ENCODE results near the gene SYMPK.
A peak's percentile ranks its signal among the peaks of the same experiment; 100 is the strongest.

SYMPK gene

DNA sequence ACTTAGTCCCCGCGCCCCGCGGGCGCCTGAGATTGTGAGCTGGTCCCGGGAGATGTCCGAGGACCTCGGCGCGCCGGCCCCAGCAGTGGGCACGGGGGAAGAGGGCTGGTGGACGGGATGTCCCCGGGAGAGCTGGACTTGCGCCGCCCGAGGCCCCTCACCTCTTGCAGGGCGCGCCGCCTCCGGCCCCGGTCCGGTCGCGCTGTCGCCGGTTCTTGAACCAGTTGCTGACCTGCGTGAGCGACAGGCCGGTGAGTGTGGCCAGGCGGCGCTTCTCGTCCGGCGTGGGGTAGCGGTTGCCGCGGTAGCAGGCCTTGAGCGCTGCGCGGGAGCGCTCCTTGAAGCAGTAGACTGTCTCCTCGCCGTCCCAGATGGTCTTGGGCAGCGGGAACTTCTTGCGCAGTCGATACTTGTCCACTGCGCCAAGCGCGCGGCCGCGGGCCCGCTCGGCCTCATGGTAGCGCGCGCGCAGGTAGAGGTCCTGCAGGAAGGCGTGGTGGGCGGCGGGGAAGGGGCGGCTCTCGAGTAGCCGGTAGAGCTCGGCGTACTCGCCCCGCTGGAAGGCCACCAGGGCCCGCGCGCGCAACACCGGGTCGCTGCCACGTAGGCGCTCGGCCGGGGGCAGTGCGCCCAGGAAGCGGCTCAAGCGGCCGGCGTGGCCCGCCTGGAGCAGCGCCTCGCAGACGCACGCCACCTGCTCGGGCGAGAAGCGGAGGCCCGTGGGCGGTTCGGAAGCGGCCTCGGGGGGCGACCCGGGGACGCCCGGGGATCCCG lies 94.9 kb downstream of the SYMPK start:
- peak overlapping the region; percentile 60 for H3K4me3 Mint-ChIP-seq
- no peak overlapping the region for H3K27ac Mint-ChIP-seq
- CTCF ChIA-PET, result interaction anchor here (1.0 to 4.8 kb wide), 10 partner anchors 11 to 243 kb away, joined by 3 to 92 read pairs (median 6); partner anchors contain the start of genes IRF2BP1 and MYPOP
- H3K36me3 Mint-ChIP-seq, result no peaks in the 10 kb centered on the region
- no peaks in the 10 kb centered on the region for H3K9me3 Mint-ChIP-seq
- H3K27me3 Mint-ChIP-seq, result peaks cover 93% of the 10 kb centered on the region
- H3K4me1 Mint-ChIP-seq, result peaks cover 23% of the 10 kb centered on the region
- DNase-seq, result peak; percentile 52

DNA sequence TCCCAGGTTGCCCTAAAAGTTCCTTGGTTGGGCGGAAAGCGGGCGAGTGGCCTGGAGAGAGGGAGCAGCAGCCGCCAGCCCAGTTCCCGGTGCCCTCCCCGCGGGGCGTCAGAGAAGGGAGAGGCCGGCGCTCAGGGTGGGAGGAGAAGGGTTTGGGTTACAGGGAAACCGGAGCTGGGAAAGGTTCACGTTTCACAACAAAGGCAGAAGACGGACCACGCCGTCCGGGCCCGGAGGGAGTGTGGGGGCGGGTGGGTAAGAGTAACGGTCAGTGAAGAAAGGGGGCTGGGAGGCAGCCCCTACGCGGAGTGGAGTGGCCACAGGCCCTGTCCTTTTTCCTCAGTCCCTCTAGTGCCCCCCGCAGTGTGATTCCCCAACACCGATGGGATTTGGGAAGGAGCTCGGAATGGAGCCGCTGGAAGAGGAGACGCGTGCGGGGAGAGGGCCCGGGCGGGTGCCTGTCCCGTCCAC lies 95.5 kb downstream of the SYMPK start:
- CTCF ChIA-PET, result interaction anchor here (4.8 kb wide), 1 partner anchor 31 kb away, joined by 92 read pairs; no protein-coding TSS in a partner anchor
- H3K4me3 Mint-ChIP-seq, result peak overlapping the region; percentile 31
- H3K9me3 Mint-ChIP-seq, result no peaks in the 10 kb centered on the region
- peaks cover 23% of the 10 kb centered on the region for H3K4me1 Mint-ChIP-seq
- peaks cover 92% of the 10 kb centered on the region for H3K27me3 Mint-ChIP-seq
- no peaks in the 10 kb centered on the region for H3K36me3 Mint-ChIP-seq
- DNase-seq, result no peak
- H3K27ac Mint-ChIP-seq, result no peak overlapping the region

DNA sequence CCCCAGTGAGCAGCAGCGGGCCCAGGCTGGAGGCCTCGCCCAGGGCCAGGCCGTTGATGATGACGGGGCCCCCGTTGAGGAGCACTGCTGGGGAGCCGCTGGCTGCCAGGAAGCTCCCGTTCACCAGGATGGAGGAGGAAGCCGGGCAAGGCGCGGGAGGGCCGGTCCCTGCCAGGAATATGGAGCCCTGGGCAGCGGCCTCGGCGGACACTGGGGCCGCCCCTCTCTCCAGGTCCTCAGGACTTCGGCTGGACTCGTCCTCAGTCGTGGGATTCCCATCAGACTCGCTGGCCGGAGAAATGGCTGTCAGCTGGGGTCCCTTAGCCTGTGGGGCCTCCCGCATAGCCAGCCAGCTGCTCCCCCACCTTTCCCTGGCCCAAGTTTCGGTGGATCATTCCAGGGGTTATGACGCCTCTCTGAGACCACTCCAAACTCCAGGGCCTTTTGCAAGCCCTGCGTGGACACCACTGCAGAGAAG lies 96.0 kb downstream of the SYMPK start:
- H3K36me3 Mint-ChIP-seq, result no peaks in the 10 kb centered on the region
- CTCF ChIA-PET, result interaction anchor here (4.8 kb wide), 1 partner anchor 32 kb away, joined by 92 read pairs; no protein-coding TSS in a partner anchor
- H3K9me3 Mint-ChIP-seq, result no peaks in the 10 kb centered on the region
- no peak for DNase-seq
- H3K4me1 Mint-ChIP-seq, result peaks cover 23% of the 10 kb centered on the region
- peak overlapping the region; percentile 23 for H3K4me3 Mint-ChIP-seq
- H3K27me3 Mint-ChIP-seq, result peaks cover 91% of the 10 kb centered on the region
- no peak overlapping the region for H3K27ac Mint-ChIP-seq

DNA sequence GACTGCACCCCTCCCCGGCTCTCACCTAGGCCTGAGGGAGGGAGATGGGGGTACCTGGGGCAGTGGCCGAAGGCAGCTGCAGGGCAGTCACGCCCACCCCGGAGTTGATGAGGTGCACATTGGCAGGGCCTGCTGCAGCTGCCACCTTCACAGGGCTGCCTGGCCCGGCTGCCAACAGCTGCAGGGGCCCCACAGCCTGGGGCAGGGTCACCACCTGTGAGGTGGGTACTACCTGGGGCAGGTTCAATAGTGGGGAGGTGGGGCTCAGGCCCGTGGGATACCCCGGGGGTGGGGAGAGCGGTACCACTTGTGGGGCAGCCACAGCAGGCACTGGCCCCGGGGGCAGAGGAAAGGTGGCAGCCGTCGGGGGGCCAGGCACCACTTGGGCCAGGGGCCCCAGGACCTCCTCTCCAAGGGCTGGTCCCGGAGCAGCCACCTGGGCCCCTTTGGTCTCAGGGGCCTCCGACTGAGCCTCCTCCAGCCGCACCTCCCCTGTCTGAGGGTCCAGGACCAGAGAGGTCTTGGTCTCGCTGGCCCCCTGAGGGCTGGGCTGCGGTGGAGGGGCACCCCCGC lies 96.6 kb downstream of the SYMPK start:
- Mint-ChIP-seq H3K36me3 (no peaks in the 10 kb centered on the region), H3K4me1 (peaks cover 23% of the 10 kb centered on the region), H3K27ac (no peak overlapping the region), H3K27me3 (peaks cover 91% of the 10 kb centered on the region), H3K9me3 (no peaks in the 10 kb centered on the region), H3K4me3 (no peak overlapping the region)
- DNase-seq, result no peak
- CTCF ChIA-PET, result interaction anchor here (1.3 to 4.8 kb wide), 2 partner anchors 13 to 32 kb away, joined by 4 to 92 read pairs; no protein-coding TSS in a partner anchor

DNA sequence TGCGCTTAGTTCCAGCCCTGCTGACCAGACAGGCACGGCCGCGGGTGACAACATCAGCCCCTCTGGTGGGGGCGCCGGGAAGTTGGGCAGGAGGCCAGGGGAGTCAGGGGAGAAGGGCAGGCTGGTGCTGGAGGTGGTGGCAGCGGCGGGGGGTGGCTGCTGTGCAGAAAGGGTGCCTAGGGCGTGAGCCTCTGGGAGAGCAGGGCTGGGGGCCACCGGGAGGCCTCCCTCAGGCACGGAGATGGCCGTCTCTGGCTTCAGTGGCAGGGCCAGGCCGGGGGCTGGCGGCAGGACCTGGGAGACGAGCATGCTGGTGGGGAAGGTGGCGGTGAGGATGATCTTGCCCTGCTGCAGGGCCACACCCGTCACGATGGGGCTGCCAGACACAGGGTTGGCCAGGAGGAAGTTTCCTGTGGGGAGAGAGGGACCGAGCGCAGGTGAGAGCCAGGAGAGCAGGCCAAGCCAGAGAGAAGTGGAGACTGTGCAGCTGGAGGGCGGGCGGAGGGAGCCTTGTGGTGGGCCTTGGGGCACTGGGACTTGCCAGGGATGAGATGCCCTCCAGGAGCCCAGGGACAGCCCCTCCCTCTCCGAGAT lies 97.1 kb downstream of the SYMPK start:
- DNase-seq, result no peak
- H3K36me3 Mint-ChIP-seq, result no peaks in the 10 kb centered on the region
- no peaks in the 10 kb centered on the region for H3K9me3 Mint-ChIP-seq
- H3K4me1 Mint-ChIP-seq, result peaks cover 19% of the 10 kb centered on the region
- H3K27me3 Mint-ChIP-seq, result peaks cover 89% of the 10 kb centered on the region
- H3K27ac Mint-ChIP-seq, result no peak overlapping the region
- no peak overlapping the region for H3K4me3 Mint-ChIP-seq
- CTCF ChIA-PET, result interaction anchor here (1.3 to 1.4 kb wide), 2 partner anchors 14 to 34 kb away, joined by 3 to 4 read pairs; no protein-coding TSS in a partner anchor

All from activated naive CD4-positive, alpha-beta T cell treated with anti-CD3 and anti-CD28 coated beads, Interleukin-2, amount 10 ng/mL, durations not matched to agents 7 days and 5 days (primary cell).